Measurements from ENCODE around the gene DYNC2H1.

GRCh38 chr11:103484545-103484944 lies 375.3 kb downstream of the DYNC2H1 start:
- TF ChIP-seq, protein P1, sequence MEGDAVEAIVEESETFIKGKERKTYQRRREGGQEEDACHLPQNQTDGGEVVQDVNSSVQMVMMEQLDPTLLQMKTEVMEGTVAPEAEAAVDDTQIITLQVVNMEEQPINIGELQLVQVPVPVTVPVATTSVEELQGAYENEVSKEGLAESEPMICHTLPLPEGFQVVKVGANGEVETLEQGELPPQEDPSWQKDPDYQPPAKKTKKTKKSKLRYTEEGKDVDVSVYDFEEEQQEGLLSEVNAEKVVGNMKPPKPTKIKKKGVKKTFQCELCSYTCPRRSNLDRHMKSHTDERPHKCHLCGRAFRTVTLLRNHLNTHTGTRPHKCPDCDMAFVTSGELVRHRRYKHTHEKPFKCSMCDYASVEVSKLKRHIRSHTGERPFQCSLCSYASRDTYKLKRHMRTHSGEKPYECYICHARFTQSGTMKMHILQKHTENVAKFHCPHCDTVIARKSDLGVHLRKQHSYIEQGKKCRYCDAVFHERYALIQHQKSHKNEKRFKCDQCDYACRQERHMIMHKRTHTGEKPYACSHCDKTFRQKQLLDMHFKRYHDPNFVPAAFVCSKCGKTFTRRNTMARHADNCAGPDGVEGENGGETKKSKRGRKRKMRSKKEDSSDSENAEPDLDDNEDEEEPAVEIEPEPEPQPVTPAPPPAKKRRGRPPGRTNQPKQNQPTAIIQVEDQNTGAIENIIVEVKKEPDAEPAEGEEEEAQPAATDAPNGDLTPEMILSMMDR (IDR thresholded peaks at IDR 0.05; ENCODE audit: borderline replicate concordance, extremely low read depth, low read length, poor library complexity, severe bottlenecking), result no peak
- TF ChIP-seq EZH2 (IDR thresholded peaks at IDR 0.05; ENCODE audit: borderline replicate concordance, low read depth, low read length, severe bottlenecking), result no peak
